A549 (cell line): ENCODE data around the gene EFNA5. TPM values are rescaled to one million over a fixed set of nuclear protein-coding genes. Genes with fewer than 3 reads are reported as not detected.

Source experiments
- ATAC-seq, 2 experiments: fragments of 200-7000 bp in 1 of 2; fragments of >200 bp in 1 of 2; cut with Nextera tagmentation in 1 of 2; cut with Tn5 transposase in 1 of 2; 3 replicates each; pipeline versions ENCODE4 v1.8.0 to v1.9.1; 2018 to 2020; ENCODE audit warnings: mild to moderate bottlenecking in 1 of 2, moderate library complexity in 1 of 2
- CTCF ChIA-PET: fragments of 300-600 bp; sonication (Branson Sonifier 250); formaldehyde crosslinking; extraction: SDS; loops from one replicate; lab custom pipeline; 2021; ENCODE audit warnings: antibody characterized with exemption, inconsistent platforms; lab: Yijun Ruan, JAX
- POLR2A ChIA-PET: fragments of 350-600 bp; formaldehyde crosslinking; extraction: SDS; loops from one replicate; lab custom pipeline; 2021; ENCODE audit warnings: antibody characterized with exemption, inconsistent platforms; lab: Yijun Ruan, JAX
- DNase-seq, 2 experiments: peaks; one replicate each; pipeline versions ENCODE4 v3.0.0 to v3.0.0-alpha.2; 2011 to 2016; ENCODE audit warnings: low read depth in 1 of 2, low spot score in 1 of 2
- FAIRE-seq: peaks from 2 replicates; lab custom pipeline; 2011; peaks lifted over from hg19 to GRCh38; lab: Jason Lieb, UNC
- H3K27ac ChIP-seq, 2 experiments: fragments of >200 bp; sonication (Bioruptor Twin); formaldehyde crosslinking; 3 replicates each; pipeline ENCODE4 v1.5.1; 2016 to 2017
- H3K4me1 ChIP-seq: fragments of >200 bp; sonication (Bioruptor Twin); formaldehyde crosslinking; 3 replicates; pipeline ENCODE4 v1.6.1; 2016
- H3K4me2 ChIP-seq: fragments of >200 bp; sonication (Bioruptor Twin); formaldehyde crosslinking; 3 replicates; pipeline ENCODE4 v1.6.1; 2016
- H3K4me3 ChIP-seq: fragments of >200 bp; sonication (Bioruptor Twin); formaldehyde crosslinking; 3 replicates; pipeline ENCODE4 v1.5.1; 2016
- H3K9me3 ChIP-seq: fragments of >200 bp; sonication (Bioruptor Twin); formaldehyde crosslinking; 3 replicates; pipeline ENCODE4 v1.6.1; 2016
- ATOH8 ChIP-seq: fragments of 250-450 bp; sonication (Bioruptor Pico); IDR thresholded peaks from 2 replicates; pipeline ENCODE4 v1.5.0; 2020; ENCODE audit warnings: low read depth, mild to moderate bottlenecking, moderate library complexity
- CEBPB ChIP-seq, 2 experiments: fragments of >200 bp in 1 of 2; sonication (Bioruptor Twin) in 1 of 2; formaldehyde crosslinking in 1 of 2; IDR thresholded peaks; 2 replicates each; pipeline ENCODE4 v1.6.1; 2012 to 2016
- CHD4 ChIP-seq: fragments of 200-600 bp; sonication (generic); IDR thresholded peaks from 2 replicates; pipeline ENCODE4 v1.6.1; 2016; ENCODE audit warnings: antibody characterized with exemption, mild to moderate bottlenecking, borderline replicate concordance
- EHF ChIP-seq: fragments of 250-450 bp; sonication (Bioruptor Pico); IDR thresholded peaks from 2 replicates; pipeline ENCODE4 v1.5.0; 2020; ENCODE audit warnings: mild to moderate bottlenecking
- FOSB ChIP-seq: fragments of 250-450 bp; sonication (Bioruptor Pico); IDR thresholded peaks from 2 replicates; pipeline ENCODE4 v1.5.0; 2020; ENCODE audit warnings: mild to moderate bottlenecking, moderate library complexity
- FOXS1 ChIP-seq: fragments of 250-450 bp; sonication (Bioruptor Pico); IDR thresholded peaks from 2 replicates; pipeline ENCODE4 v1.5.0; 2020; ENCODE audit warnings: mild to moderate bottlenecking, moderate library complexity
- HES2 ChIP-seq: fragments of >200 bp; sonication (Bioruptor Twin); formaldehyde crosslinking; IDR thresholded peaks from 2 replicates; pipeline ENCODE4 v1.6.1; 2016
- HEYL ChIP-seq: fragments of 250-450 bp; sonication (Bioruptor Pico); IDR thresholded peaks from 2 replicates; pipeline ENCODE4 v1.8.0; 2021; ENCODE audit warnings: mild to moderate bottlenecking, moderate library complexity
- HOXB5 ChIP-seq: fragments of 250-450 bp; sonication (Bioruptor Pico); IDR thresholded peaks from 2 replicates; pipeline ENCODE4 v1.5.0; 2020; ENCODE audit warnings: mild to moderate bottlenecking, moderate library complexity
- JUN ChIP-seq, 2 experiments: fragments of >200 bp; sonication (Bioruptor Twin); formaldehyde crosslinking; IDR thresholded peaks; 2 replicates in 1 of 2; 3 replicates in 1 of 2; pipeline ENCODE4 v1.6.1; 2016 to 2017
- MAX ChIP-seq: IDR thresholded peaks from 2 replicates; pipeline ENCODE4 v1.6.1; 2012
- MAZ ChIP-seq: fragments of 150-350 bp; IDR thresholded peaks from 2 replicates; pipeline ENCODE4 v1.6.1; 2014; ENCODE audit warnings: antibody characterized with exemption, low read depth, low read length, borderline replicate concordance
- RARB ChIP-seq: fragments of 250-450 bp; sonication (Bioruptor Pico); IDR thresholded peaks from 2 replicates; pipeline ENCODE4 v1.8.0; 2021; ENCODE audit warnings: mild to moderate bottlenecking, moderate library complexity
- ZNF302 ChIP-seq: fragments of 250-450 bp; sonication (Bioruptor Pico); IDR thresholded peaks from 2 replicates; pipeline ENCODE4 v1.9.0; 2021; ENCODE audit warnings: inconsistent platforms, mild to moderate bottlenecking, moderate library complexity
- WGBS: methylation state at CpG from one replicate; pipeline ENCODE4 v1.1.6; 2017; ENCODE audit errors: missing lambda C conversion rate; 5-methylcytosine and 5-hydroxymethylcytosine counted together
- polyA plus RNA-seq, 4 experiments: library from polyadenylated mRNA; depleted of rRNA in 3 of 4; stranded (reverse); fragments of >200 nt; fragmentation: RNase III in 1 of 4; extraction: RNeasy Plus Mini Kit Qiagen cat#74134 plus additional on column Dnase treatment in 1 of 4; gene quantifications; 2 replicates in 3 of 4; 3 replicates in 1 of 4; pipeline ENCODE4 v1.2.3, GENCODE V29; 2011 to 2017
- TF ChIP-seq, protein P1 (sequence below): fragments of 250-450 bp; sonication (Bioruptor Pico); IDR thresholded peaks from 2 replicates; pipeline ENCODE4 v1.5.0; 2021; ENCODE audit warnings: mild to moderate bottlenecking, moderate library complexity, borderline replicate concordance
- TF ChIP-seq, protein P2 (sequence below): IDR thresholded peaks from 2 replicates; pipeline ENCODE4 v1.6.1; 2012

The EFNA5 gene
- polyA plus RNA-seq, 2 of the 4 experiments (the other 2 are of a cell fraction) = 8.5 to 20.7 TPM

- peak; percentile 54 to 69 for ATAC-seq
- peak in 1 of 2 experiments; percentile 59 for DNase-seq
- H3K9me3 ChIP-seq = no peaks in the 10 kb centered on the region
- ChIA-PET POLR2A (interaction anchor here (1.0 to 2.5 kb wide), 9 partner anchors 8 to 203 kb away, joined by 3 to 13 read pairs (median 5); no protein-coding TSS in a partner anchor), CTCF (interaction anchor here (0.9 to 2.4 kb wide), 9 partner anchors 31 to 205 kb away, joined by 3 to 7 read pairs (median 4); no protein-coding TSS in a partner anchor)
- 51% methylated on average over 2 of the region's 2 CpGs for WGBS
- H3K4me3 ChIP-seq = 0 out of 3 replicates have a peak overlapping the region, but pooled peaks have one; percentile 2
- TF ChIP-seq, protein P1, sequence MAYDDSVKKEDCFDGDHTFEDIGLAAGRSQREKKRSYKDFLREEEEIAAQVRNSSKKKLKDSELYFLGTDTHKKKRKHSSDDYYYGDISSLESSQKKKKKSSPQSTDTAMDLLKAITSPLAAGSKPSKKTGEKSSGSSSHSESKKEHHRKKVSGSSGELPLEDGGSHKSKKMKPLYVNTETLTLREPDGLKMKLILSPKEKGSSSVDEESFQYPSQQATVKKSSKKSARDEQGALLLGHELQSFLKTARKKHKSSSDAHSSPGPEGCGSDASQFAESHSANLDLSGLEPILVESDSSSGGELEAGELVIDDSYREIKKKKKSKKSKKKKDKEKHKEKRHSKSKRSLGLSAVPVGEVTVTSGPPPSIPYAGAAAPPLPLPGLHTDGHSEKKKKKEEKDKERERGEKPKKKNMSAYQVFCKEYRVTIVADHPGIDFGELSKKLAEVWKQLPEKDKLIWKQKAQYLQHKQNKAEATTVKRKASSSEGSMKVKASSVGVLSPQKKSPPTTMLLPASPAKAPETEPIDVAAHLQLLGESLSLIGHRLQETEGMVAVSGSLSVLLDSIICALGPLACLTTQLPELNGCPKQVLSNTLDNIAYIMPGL (CRISPR knock-in tag) = no peak
- no peak for TF ChIP-seq JUN (IDR thresholded peaks at IDR 0.05)
- TF ChIP-seq FOXS1 (CRISPR knock-in tag) = peak; percentile 54; the same call in 1 of the 2 replicates
- TF ChIP-seq FOSB (CRISPR knock-in tag) = peak; percentile 90; the same call in 1 of the 2 replicates
- TF ChIP-seq RARB (CRISPR knock-in tag) = peak; percentile 61; the same call in 1 of the 2 replicates
- peak; percentile 66; the same call in 1 of the 2 replicates for TF ChIP-seq ZNF302 (CRISPR knock-in tag)
- TF ChIP-seq HOXB5 (CRISPR knock-in tag) = 0 out of 2 replicates have a peak, but pooled peaks have one; percentile 59
- peak; percentile 78 for TF ChIP-seq HEYL (CRISPR knock-in tag)
- peak; percentile 60; the same call in 1 of the 2 replicates for TF ChIP-seq ATOH8
- peak; percentile 89 for TF ChIP-seq EHF (CRISPR knock-in tag)
- peak overlapping the region; percentile 71 for H3K4me2 ChIP-seq
- H3K4me1 ChIP-seq = peaks cover 94% of the 10 kb centered on the region
- H3K27ac ChIP-seq = peak overlapping the region; percentile 94
- no peak for FAIRE-seq
These were observed 201.7 kb downstream of the EFNA5 start for GRCh38 chr5:107469064-107469463.

GRCh38 chr5:107468276-107468675, 202.5 kb downstream of the EFNA5 start:
- Histone ChIP-seq H3K4me2 (peak overlapping the region; percentile 71), H3K9me3 (no peaks in the 10 kb centered on the region), H3K4me1 (peaks cover 94% of the 10 kb centered on the region)
- ATAC-seq = no peak
- no peak for TF ChIP-seq MAX
- TF ChIP-seq CHD4 = no peak
- TF ChIP-seq MAZ = no peak
- no peak for TF ChIP-seq CEBPB (IDR thresholded peaks at IDR 0.05)
- no peak for TF ChIP-seq FOSB (CRISPR knock-in tag)
- TF ChIP-seq, protein P2, sequence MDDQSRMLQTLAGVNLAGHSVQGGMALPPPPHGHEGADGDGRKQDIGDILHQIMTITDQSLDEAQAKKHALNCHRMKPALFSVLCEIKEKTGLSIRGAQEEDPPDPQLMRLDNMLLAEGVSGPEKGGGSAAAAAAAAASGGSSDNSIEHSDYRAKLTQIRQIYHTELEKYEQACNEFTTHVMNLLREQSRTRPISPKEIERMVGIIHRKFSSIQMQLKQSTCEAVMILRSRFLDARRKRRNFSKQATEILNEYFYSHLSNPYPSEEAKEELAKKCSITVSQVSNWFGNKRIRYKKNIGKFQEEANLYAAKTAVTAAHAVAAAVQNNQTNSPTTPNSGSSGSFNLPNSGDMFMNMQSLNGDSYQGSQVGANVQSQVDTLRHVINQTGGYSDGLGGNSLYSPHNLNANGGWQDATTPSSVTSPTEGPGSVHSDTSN = no peak
- TF ChIP-seq RARB (CRISPR knock-in tag) = no peak
- TF ChIP-seq HES2 = no peak
- TF ChIP-seq, all 56 proteins: peak for 0
- ChIA-PET CTCF (interaction anchor here (1.1 to 2.4 kb wide), 8 partner anchors 30 to 205 kb away, joined by 3 to 7 read pairs (median 4); no protein-coding TSS in a partner anchor), POLR2A (interaction anchor here (1.3 to 2.5 kb wide), 4 partner anchors 84 to 203 kb away, joined by 3 to 13 read pairs (median 11); no protein-coding TSS in a partner anchor)
- 13% methylated on average over 1 of the region's 1 CpG for WGBS
- Histone ChIP-seq H3K4me3 (no peak overlapping the region), H3K27ac (peak overlapping the region; percentile 94)
- FAIRE-seq = peak; percentile 61
- no peak for DNase-seq
